ENCODE measurements around the gene ARHGAP18. TPM values are rescaled to one million over a fixed set of nuclear protein-coding genes. Genes with fewer than 3 reads are reported as not detected.

The ARHGAP18 gene
- total and polyA plus RNA-seq, 2 of the 13 experiments (the other 11 are each of a cell fraction or from before 2014, with no cell fraction given): 58.2 to 115 TPM

DNA sequence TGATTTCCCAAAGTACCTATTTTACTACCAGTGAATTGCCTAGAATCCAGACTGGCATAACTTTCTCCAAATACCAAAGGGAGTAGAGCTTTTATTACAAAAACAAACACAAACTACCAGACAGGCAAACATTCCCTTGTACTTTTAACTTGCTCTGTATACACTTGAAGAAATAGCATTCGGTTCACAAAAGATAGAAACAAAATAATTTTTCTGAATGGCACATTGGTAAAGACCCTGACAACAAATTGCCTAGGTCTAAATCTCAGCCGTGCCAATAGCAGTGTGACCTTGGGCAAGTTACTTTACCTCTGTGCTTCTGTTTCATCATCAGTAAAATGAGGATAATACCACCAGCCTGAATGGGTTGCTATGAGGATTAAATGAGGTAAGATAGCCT, 15.9 kb downstream of the ARHGAP18 start (continued):
- TF ChIP-seq, protein P1, sequence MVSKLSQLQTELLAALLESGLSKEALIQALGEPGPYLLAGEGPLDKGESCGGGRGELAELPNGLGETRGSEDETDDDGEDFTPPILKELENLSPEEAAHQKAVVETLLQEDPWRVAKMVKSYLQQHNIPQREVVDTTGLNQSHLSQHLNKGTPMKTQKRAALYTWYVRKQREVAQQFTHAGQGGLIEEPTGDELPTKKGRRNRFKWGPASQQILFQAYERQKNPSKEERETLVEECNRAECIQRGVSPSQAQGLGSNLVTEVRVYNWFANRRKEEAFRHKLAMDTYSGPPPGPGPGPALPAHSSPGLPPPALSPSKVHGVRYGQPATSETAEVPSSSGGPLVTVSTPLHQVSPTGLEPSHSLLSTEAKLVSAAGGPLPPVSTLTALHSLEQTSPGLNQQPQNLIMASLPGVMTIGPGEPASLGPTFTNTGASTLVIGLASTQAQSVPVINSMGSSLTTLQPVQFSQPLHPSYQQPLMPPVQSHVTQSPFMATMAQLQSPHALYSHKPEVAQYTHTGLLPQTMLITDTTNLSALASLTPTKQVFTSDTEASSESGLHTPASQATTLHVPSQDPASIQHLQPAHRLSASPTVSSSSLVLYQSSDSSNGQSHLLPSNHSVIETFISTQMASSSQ (IDR thresholded peaks at IDR 0.05; ENCODE audit: low read depth): no peak
- TF ChIP-seq, protein P1 (CRISPR knock-in tag; IDR thresholded peaks at IDR 0.05; ENCODE audit: borderline replicate concordance): no peak; the same call in 1 of the 2 replicates
- TF ChIP-seq ISX (CRISPR knock-in tag; conservative IDR thresholded peaks at IDR 0.05) (no peak), GATAD2A (CRISPR knock-in tag; IDR thresholded peaks at IDR 0.05) (peak; percentile 79), RCOR2 (CRISPR knock-in tag; IDR thresholded peaks at IDR 0.05) (peak; percentile 70), MIXL1 (CRISPR knock-in tag; IDR thresholded peaks at IDR 0.05) (peak; percentile 10; the same call in 1 of the 2 replicates), CHD4 (IDR thresholded peaks at IDR 0.05; ENCODE audit: borderline replicate concordance, low read length) (no peak), PHF21A (CRISPR knock-in tag; IDR thresholded peaks at IDR 0.05) (peak; percentile 50; the same call in 1 of the 2 replicates), CBFB (CRISPR knock-in tag; IDR thresholded peaks at IDR 0.05) (no peak)
- TF ChIP-seq, protein P2, sequence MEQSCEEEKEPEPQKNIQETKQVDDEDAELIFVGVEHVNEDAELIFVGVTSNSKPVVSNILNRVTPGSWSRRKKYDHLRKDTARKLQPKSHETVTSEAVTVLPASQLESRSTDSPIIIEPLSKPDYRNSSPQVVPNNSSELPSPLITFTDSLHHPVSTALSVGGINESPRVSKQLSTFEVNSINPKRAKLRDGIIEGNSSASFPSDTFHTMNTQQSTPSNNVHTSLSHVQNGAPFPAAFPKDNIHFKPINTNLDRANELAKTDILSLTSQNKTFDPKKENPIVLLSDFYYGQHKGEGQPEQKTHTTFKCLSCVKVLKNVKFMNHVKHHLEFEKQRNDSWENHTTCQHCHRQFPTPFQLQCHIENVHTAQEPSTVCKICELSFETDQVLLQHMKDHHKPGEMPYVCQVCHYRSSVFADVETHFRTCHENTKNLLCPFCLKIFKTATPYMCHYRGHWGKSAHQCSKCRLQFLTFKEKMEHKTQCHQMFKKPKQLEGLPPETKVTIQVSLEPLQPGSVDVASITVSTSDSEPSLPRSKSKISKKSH (CRISPR knock-in tag; IDR thresholded peaks at IDR 0.05; ENCODE audit: borderline replicate concordance): no peak
- TF ChIP-seq, protein P3, sequence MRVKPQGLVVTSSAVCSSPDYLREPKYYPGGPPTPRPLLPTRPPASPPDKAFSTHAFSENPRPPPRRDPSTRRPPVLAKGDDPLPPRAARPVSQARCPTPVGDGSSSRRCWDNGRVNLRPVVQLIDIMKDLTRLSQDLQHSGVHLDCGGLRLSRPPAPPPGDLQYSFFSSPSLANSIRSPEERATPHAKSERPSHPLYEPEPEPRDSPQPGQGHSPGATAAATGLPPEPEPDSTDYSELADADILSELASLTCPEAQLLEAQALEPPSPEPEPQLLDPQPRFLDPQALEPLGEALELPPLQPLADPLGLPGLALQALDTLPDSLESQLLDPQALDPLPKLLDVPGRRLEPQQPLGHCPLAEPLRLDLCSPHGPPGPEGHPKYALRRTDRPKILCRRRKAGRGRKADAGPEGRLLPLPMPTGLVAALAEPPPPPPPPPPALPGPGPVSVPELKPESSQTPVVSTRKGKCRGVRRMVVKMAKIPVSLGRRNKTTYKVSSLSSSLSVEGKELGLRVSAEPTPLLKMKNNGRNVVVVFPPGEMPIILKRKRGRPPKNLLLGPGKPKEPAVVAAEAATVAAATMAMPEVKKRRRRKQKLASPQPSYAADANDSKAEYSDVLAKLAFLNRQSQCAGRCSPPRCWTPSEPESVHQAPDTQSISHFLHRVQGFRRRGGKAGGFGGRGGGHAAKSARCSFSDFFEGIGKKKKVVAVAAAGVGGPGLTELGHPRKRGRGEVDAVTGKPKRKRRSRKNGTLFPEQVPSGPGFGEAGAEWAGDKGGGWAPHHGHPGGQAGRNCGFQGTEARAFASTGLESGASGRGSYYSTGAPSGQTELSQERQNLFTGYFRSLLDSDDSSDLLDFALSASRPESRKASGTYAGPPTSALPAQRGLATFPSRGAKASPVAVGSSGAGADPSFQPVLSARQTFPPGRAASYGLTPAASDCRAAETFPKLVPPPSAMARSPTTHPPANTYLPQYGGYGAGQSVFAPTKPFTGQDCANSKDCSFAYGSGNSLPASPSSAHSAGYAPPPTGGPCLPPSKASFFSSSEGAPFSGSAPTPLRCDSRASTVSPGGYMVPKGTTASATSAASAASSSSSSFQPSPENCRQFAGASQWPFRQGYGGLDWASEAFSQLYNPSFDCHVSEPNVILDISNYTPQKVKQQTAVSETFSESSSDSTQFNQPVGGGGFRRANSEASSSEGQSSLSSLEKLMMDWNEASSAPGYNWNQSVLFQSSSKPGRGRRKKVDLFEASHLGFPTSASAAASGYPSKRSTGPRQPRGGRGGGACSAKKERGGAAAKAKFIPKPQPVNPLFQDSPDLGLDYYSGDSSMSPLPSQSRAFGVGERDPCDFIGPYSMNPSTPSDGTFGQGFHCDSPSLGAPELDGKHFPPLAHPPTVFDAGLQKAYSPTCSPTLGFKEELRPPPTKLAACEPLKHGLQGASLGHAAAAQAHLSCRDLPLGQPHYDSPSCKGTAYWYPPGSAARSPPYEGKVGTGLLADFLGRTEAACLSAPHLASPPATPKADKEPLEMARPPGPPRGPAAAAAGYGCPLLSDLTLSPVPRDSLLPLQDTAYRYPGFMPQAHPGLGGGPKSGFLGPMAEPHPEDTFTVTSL (CRISPR knock-in tag; IDR thresholded peaks at IDR 0.05; ENCODE audit: borderline replicate concordance): peak; percentile 63; the same call in 1 of the 2 replicates
- TF ChIP-seq, protein P4, sequence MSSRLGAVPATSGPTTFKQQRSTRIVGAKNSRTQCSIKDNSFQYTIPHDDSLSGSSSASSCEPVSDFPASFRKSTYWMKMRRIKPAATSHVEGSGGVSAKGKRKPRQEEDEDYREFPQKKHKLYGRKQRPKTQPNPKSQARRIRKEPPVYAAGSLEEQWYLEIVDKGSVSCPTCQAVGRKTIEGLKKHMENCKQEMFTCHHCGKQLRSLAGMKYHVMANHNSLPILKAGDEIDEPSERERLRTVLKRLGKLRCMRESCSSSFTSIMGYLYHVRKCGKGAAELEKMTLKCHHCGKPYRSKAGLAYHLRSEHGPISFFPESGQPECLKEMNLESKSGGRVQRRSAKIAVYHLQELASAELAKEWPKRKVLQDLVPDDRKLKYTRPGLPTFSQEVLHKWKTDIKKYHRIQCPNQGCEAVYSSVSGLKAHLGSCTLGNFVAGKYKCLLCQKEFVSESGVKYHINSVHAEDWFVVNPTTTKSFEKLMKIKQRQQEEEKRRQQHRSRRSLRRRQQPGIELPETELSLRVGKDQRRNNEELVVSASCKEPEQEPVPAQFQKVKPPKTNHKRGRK (CRISPR knock-in tag; IDR thresholded peaks at IDR 0.05): no peak
- TF ChIP-seq, protein P5, sequence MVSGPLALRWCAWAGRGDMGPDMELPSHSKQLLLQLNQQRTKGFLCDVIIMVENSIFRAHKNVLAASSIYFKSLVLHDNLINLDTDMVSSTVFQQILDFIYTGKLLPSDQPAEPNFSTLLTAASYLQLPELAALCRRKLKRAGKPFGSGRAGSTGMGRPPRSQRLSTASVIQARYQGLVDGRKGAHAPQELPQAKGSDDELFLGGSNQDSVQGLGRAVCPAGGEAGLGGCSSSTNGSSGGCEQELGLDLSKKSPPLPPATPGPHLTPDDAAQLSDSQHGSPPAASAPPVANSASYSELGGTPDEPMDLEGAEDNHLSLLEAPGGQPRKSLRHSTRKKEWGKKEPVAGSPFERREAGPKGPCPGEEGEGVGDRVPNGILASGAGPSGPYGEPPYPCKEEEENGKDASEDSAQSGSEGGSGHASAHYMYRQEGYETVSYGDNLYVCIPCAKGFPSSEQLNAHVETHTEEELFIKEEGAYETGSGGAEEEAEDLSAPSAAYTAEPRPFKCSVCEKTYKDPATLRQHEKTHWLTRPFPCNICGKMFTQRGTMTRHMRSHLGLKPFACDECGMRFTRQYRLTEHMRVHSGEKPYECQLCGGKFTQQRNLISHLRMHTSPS (CRISPR knock-in tag; IDR thresholded peaks at IDR 0.05; ENCODE audit: low read depth): 0 out of 2 replicates have a peak, but pooled peaks have one; percentile 38
